CD4-positive, CD25-positive, alpha-beta regulatory T cell (primary cell): Measurements from ENCODE around the gene CD14. TPM values are rescaled to one million over a fixed set of nuclear protein-coding genes. Genes with fewer than 3 reads are reported as not detected.
"Not testable (repeated sequence)": the region's sequence is repeated elsewhere in the genome, so short reads cannot be mapped to it uniquely, and the experiment has no call there.

Experiments
- ATAC-seq, 2 donors: fragments of 150-1000 bp; cut with Tn5 transposase; one replicate each; pipeline ENCODE4 v1.10.0; 2021; ENCODE audit warnings: low read depth in 2 of 2, moderate number of reproducible peaks in 2 of 2, moderate library complexity in 1 of 2
- DNase-seq, 3 donors: peaks; one replicate each; pipeline versions ENCODE4 v3.0.0 to v3.0.0-alpha.2; 2012 to 2022; ENCODE audit warnings: mixed read lengths in 1 of 3
- H3K27ac ChIP-seq: one replicate; pipeline ENCODE4 v1.7.0; 2013; ENCODE audit warnings: mild to moderate bottlenecking, low read length; ENCODE audit not compliant: insufficient read depth, poor library complexity, severe bottlenecking
- H3K27me3 ChIP-seq: one replicate; pipeline ENCODE4 v1.7.0; 2013; ENCODE audit warnings: low read length; ENCODE audit not compliant: control insufficient read depth, insufficient read depth
- H3K36me3 ChIP-seq: one replicate; pipeline ENCODE4 v1.7.0; 2013; ENCODE audit warnings: mild to moderate bottlenecking, low read length, moderate library complexity; ENCODE audit not compliant: control insufficient read depth, insufficient read depth
- H3K4me1 ChIP-seq: 2 replicates; pipeline ENCODE4 v1.7.0; 2013; ENCODE audit warnings: mild to moderate bottlenecking, low read length; ENCODE audit not compliant: insufficient read depth, control insufficient read depth, poor library complexity, severe bottlenecking
- H3K4me3 ChIP-seq: one replicate; pipeline ENCODE4 v1.7.0; 2013; ENCODE audit warnings: low read depth, mild to moderate bottlenecking, low read length, moderate library complexity
- H3K9me3 ChIP-seq, 2 experiments: 1 replicate in 1 of 2; 2 replicates in 1 of 2; pipeline ENCODE4 v1.7.0; 2013; ENCODE audit warnings: low read length in 2 of 2, mild to moderate bottlenecking in 1 of 2, moderate library complexity in 1 of 2; ENCODE audit not compliant: control insufficient read depth in 2 of 2
- H3K27ac Mint-ChIP-seq, 3 donors: one replicate each; pipeline ENCODE4 v1.8.0; 2020 to 2022; ENCODE audit warnings: mild to moderate bottlenecking in 3 of 3, mixed read lengths in 3 of 3, moderate library complexity in 2 of 3
- H3K27me3 Mint-ChIP-seq: one replicate; pipeline ENCODE4 v1.8.0; 2022; ENCODE audit warnings: mild to moderate bottlenecking, mixed read lengths
- H3K36me3 Mint-ChIP-seq: one replicate; pipeline ENCODE4 v1.8.0; 2020; ENCODE audit warnings: mixed read lengths
- H3K4me1 Mint-ChIP-seq, 4 donors: one replicate each; pipeline ENCODE4 v1.8.0; 2020 to 2022; ENCODE audit warnings: mixed read lengths in 4 of 4, mild to moderate bottlenecking in 1 of 4
- H3K4me3 Mint-ChIP-seq, 4 donors: one replicate each; pipeline ENCODE4 v1.8.0; 2020 to 2022; ENCODE audit warnings: mild to moderate bottlenecking in 4 of 4, mixed read lengths in 4 of 4, moderate library complexity in 3 of 4
- H3K9me3 Mint-ChIP-seq, 7 donors: one replicate each; pipeline ENCODE4 v1.8.0; 2020 to 2022; ENCODE audit warnings: mixed read lengths in 7 of 7, mild to moderate bottlenecking in 3 of 7, moderate library complexity in 2 of 7
- polyA plus RNA-seq, 4 donors: library from polyadenylated mRNA; unstranded; fragments of 300-500 nt; fragmentation: Illumina TruSeq; gene quantifications; one replicate each; pipeline ENCODE4 v1.2.3, GENCODE V29; 2021
- total RNA-seq: library from RNA; stranded (reverse); gene quantifications from one replicate; pipeline ENCODE4 v1.2.3, GENCODE V29; 2022

The CD14 gene
- total and polyA plus RNA-seq, 5 donors from 2014 or later, result 1.3 to 2.6 (median 2.1) TPM; not detected in 1

GRCh38 chr5:140603734-140604133, 29.2 kb downstream of the CD14 start:
- H3K4me1 ChIP-seq, result no peaks in the 10 kb centered on the region
- H3K36me3 ChIP-seq, result no peaks in the 10 kb centered on the region
- Mint-ChIP-seq H3K27me3 (peaks cover 21% of the 10 kb centered on the region), H3K36me3 (no peaks in the 10 kb centered on the region), H3K9me3 (peaks cover 0 to 1% (median 0%) of the 10 kb centered on the region in 7 donors), H3K4me3 (no peak overlapping the region), H3K4me1 (peaks cover 0 to 3% (median 0%) of the 10 kb centered on the region in 4 donors), H3K27ac (no peak overlapping the region)
- H3K4me3 ChIP-seq, result no peak overlapping the region
- DNase-seq (no peak), ATAC-seq (no peak)
- peaks cover 3% of the 10 kb centered on the region for H3K27me3 ChIP-seq
- H3K27ac ChIP-seq, result no peak overlapping the region
- H3K9me3 ChIP-seq, result no peaks in the 10 kb centered on the region

- not testable (repeated sequence) for H3K4me1 Mint-ChIP-seq, H3K4me3 Mint-ChIP-seq, H3K36me3 Mint-ChIP-seq, H3K27me3 ChIP-seq, DNase-seq, H3K9me3 ChIP-seq, H3K9me3 Mint-ChIP-seq, ATAC-seq, H3K27ac Mint-ChIP-seq, H3K36me3 ChIP-seq, H3K4me1 ChIP-seq, H3K4me3 ChIP-seq, H3K27ac ChIP-seq
- peaks cover 23% of the 10 kb centered on the region for H3K27me3 Mint-ChIP-seq
Observed at GRCh38 chr5:140603446-140603698, 29.6 kb downstream of the CD14 start.

GRCh38 chr5:140602147-140602546, 30.8 kb downstream of the CD14 start:
- Histone ChIP-seq H3K4me3 (no peak overlapping the region), H3K4me1 (no peaks in the 10 kb centered on the region), H3K27me3 (no peaks in the 10 kb centered on the region), H3K36me3 (no peaks in the 10 kb centered on the region), H3K9me3 (no peaks in the 10 kb centered on the region), H3K27ac (no peak overlapping the region)
- H3K36me3 Mint-ChIP-seq, result no peaks in the 10 kb centered on the region
- H3K27me3 Mint-ChIP-seq, result peaks cover 15% of the 10 kb centered on the region
- H3K4me3 Mint-ChIP-seq, result no peak overlapping the region
- no peak for ATAC-seq
- no peaks in the 10 kb centered on the region for H3K9me3 Mint-ChIP-seq
- H3K27ac Mint-ChIP-seq, result no peak overlapping the region
- H3K4me1 Mint-ChIP-seq, result no peaks in the 10 kb centered on the region
- no peak for DNase-seq

GRCh38 chr5:140600096-140600495, 32.9 kb downstream of the CD14 start:
- Mint-ChIP-seq H3K27me3 (peaks cover 20% of the 10 kb centered on the region), H3K9me3 (no peaks in the 10 kb centered on the region), H3K36me3 (no peaks in the 10 kb centered on the region), H3K4me3 (no peak overlapping the region), H3K27ac (no peak overlapping the region), H3K4me1 (no peaks in the 10 kb centered on the region)
- ATAC-seq (no peak), DNase-seq (no peak)
- Histone ChIP-seq H3K36me3 (no peaks in the 10 kb centered on the region), H3K4me1 (no peaks in the 10 kb centered on the region), H3K27me3 (no peaks in the 10 kb centered on the region), H3K27ac (no peak overlapping the region), H3K9me3 (no peaks in the 10 kb centered on the region), H3K4me3 (no peak overlapping the region)

GRCh38 chr5:140598836-140599235, 34.1 kb downstream of the CD14 start:
- ATAC-seq (no peak), DNase-seq (no peak)
- H3K9me3 ChIP-seq, result no peaks in the 10 kb centered on the region
- no peak overlapping the region for H3K4me3 Mint-ChIP-seq
- no peaks in the 10 kb centered on the region for H3K4me1 ChIP-seq
- no peaks in the 10 kb centered on the region for H3K9me3 Mint-ChIP-seq
- no peaks in the 10 kb centered on the region for H3K36me3 ChIP-seq
- H3K27ac Mint-ChIP-seq, result no peak overlapping the region
- H3K27me3 Mint-ChIP-seq, result peaks cover 20% of the 10 kb centered on the region
- no peaks in the 10 kb centered on the region for H3K27me3 ChIP-seq
- no peaks in the 10 kb centered on the region for H3K36me3 Mint-ChIP-seq
- H3K4me1 Mint-ChIP-seq, result no peaks in the 10 kb centered on the region
- H3K27ac ChIP-seq, result no peak overlapping the region
- no peak overlapping the region for H3K4me3 ChIP-seq

GRCh38 chr5:140596321-140596741, 36.6 kb downstream of the CD14 start:
- no peaks in the 10 kb centered on the region for H3K9me3 ChIP-seq
- no peaks in the 10 kb centered on the region for H3K4me1 ChIP-seq
- Mint-ChIP-seq H3K4me3 (no peak overlapping the region), H3K27me3 (peaks cover 20% of the 10 kb centered on the region), H3K36me3 (no peaks in the 10 kb centered on the region), H3K9me3 (no peaks in the 10 kb centered on the region), H3K27ac (no peak overlapping the region), H3K4me1 (no peaks in the 10 kb centered on the region)
- H3K27ac ChIP-seq, result no peak overlapping the region
- no peaks in the 10 kb centered on the region for H3K36me3 ChIP-seq
- no peak overlapping the region for H3K4me3 ChIP-seq
- DNase-seq (no peak), ATAC-seq (no peak)
- H3K27me3 ChIP-seq, result no peaks in the 10 kb centered on the region

- Histone ChIP-seq H3K27ac (no peak overlapping the region), H3K4me3 (no peak overlapping the region), H3K27me3 (no peaks in the 10 kb centered on the region), H3K36me3 (no peaks in the 10 kb centered on the region), H3K4me1 (no peaks in the 10 kb centered on the region), H3K9me3 (no peaks in the 10 kb centered on the region)
- Mint-ChIP-seq H3K27ac (peak overlapping the region in 1 of 3 donors; percentile 3), H3K27me3 (peaks cover 16% of the 10 kb centered on the region), H3K4me3 (no peak overlapping the region), H3K9me3 (peaks cover 0 to 2% (median 0%) of the 10 kb centered on the region in 7 donors), H3K4me1 (no peaks in the 10 kb centered on the region), H3K36me3 (no peaks in the 10 kb centered on the region)
- no peak for ATAC-seq
- DNase-seq, result no peak
Observed at GRCh38 chr5:140595538-140596300, 37.3 kb downstream of the CD14 start.

GRCh38 chr5:140594169-140594568, 38.8 kb downstream of the CD14 start:
- no peak for ATAC-seq
- peaks cover 15% of the 10 kb centered on the region for H3K27me3 Mint-ChIP-seq
- H3K4me3 ChIP-seq, result no peak overlapping the region

More at GRCh38 chr5:140594169-140594568, 38.8 kb downstream of the CD14 start:
- DNase-seq, result no peak
- Mint-ChIP-seq H3K36me3 (no peaks in the 10 kb centered on the region), H3K9me3 (peaks cover 0 to 2% (median 0%) of the 10 kb centered on the region in 7 donors), H3K27ac (no peak overlapping the region), H3K4me3 (no peak overlapping the region), H3K4me1 (no peaks in the 10 kb centered on the region)
- no peaks in the 10 kb centered on the region for H3K4me1 ChIP-seq
- no peaks in the 10 kb centered on the region for H3K9me3 ChIP-seq
- no peaks in the 10 kb centered on the region for H3K36me3 ChIP-seq
- no peak overlapping the region for H3K27ac ChIP-seq
- no peaks in the 10 kb centered on the region for H3K27me3 ChIP-seq
